Stimulated activated naive CD8-positive, alpha-beta T cell treated with anti-CD3 and anti-CD28 coated beads, Interleukin-15, Interleukin-2, amounts not matched to agents 100 ng/mL and 50 ng/mL, for 24 hours (primary cell): ENCODE results near the gene STX16.

Experiments
- H3K27ac Mint-ChIP-seq: one replicate; pipeline ENCODE4 v1.8.0; 2021; ENCODE audit warnings: mild to moderate bottlenecking, mixed read lengths
- H3K27me3 Mint-ChIP-seq: one replicate; pipeline ENCODE4 v1.8.0; 2021; ENCODE audit warnings: mixed read lengths
- H3K36me3 Mint-ChIP-seq: one replicate; pipeline ENCODE4 v1.8.0; 2021; ENCODE audit warnings: low read depth, mixed read lengths
- H3K4me1 Mint-ChIP-seq: one replicate; pipeline ENCODE4 v1.8.0; 2021; ENCODE audit warnings: low read depth, mixed read lengths
- H3K4me3 Mint-ChIP-seq: one replicate; pipeline ENCODE4 v1.8.0; 2021; ENCODE audit warnings: mild to moderate bottlenecking, mixed read lengths
- H3K9me3 Mint-ChIP-seq: one replicate; pipeline ENCODE4 v1.8.0; 2021; ENCODE audit warnings: mixed read lengths

Gene STX16

DNA sequence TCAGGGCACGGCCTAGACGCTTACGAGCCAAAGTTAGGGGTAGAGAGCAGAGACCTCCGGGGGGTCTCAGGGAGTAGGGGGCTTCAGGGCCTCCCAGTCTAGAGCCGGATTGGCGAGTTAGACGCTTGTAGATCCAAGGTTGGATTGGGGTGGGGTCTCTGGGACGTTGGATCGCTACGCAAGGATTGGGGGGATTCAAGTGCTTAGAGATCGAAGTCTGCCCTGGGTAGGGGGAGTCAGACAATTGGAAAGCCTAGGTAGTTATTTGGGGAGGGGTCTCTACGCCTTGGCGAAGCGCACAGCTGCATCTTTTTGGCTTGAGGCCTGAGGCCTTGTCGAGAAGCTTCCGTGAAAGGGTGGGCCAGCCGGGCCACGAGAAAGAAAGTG is 469 bp downstream of the STX16 start:
- H3K36me3 Mint-ChIP-seq: peaks cover 16% of the 10 kb centered on the region
- peaks cover 31% of the 10 kb centered on the region for H3K4me1 Mint-ChIP-seq
- no peaks in the 10 kb centered on the region for H3K9me3 Mint-ChIP-seq
- H3K27me3 Mint-ChIP-seq: no peaks in the 10 kb centered on the region
- H3K4me3 Mint-ChIP-seq: peak overlapping the region; percentile 99
- peak overlapping the region; percentile 98 for H3K27ac Mint-ChIP-seq

DNA sequence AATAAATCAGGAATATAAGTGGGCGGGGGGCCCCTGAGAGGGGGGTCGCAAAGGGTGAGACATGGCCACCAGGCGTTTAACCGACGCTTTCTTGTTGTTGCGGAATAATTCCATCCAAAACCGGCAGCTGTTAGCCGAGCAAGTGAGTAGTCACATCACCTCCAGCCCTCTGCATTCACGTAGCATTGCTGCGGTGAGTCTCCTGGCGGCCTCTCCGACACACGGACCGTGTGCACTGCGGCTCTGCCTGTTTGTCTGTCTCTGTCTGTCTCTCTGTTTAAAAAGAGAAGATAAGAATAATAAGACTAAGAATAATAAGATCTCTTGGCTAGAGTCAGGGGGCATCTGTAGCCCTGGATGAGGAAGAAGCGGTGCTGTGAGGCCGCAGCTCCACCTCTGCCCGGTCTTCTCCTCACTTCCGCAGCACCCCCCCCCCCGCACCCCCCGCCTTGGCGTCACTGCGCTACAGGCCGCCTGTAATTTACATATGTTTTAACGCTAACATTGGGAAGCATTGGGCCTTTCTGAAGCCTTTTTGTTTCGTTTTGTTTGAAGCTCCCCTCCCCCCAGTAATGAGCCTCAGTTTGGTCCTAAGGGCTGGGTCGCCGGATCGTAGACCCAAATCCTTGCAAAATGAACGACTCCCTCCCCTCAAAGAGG is 993 bp downstream of the STX16 start:
- peaks cover 21% of the 10 kb centered on the region for H3K36me3 Mint-ChIP-seq
- H3K4me3 Mint-ChIP-seq: peak overlapping the region; percentile 99
- no peaks in the 10 kb centered on the region for H3K27me3 Mint-ChIP-seq
- H3K27ac Mint-ChIP-seq: peak overlapping the region; percentile 98
- H3K9me3 Mint-ChIP-seq: no peaks in the 10 kb centered on the region
- peaks cover 36% of the 10 kb centered on the region for H3K4me1 Mint-ChIP-seq

DNA sequence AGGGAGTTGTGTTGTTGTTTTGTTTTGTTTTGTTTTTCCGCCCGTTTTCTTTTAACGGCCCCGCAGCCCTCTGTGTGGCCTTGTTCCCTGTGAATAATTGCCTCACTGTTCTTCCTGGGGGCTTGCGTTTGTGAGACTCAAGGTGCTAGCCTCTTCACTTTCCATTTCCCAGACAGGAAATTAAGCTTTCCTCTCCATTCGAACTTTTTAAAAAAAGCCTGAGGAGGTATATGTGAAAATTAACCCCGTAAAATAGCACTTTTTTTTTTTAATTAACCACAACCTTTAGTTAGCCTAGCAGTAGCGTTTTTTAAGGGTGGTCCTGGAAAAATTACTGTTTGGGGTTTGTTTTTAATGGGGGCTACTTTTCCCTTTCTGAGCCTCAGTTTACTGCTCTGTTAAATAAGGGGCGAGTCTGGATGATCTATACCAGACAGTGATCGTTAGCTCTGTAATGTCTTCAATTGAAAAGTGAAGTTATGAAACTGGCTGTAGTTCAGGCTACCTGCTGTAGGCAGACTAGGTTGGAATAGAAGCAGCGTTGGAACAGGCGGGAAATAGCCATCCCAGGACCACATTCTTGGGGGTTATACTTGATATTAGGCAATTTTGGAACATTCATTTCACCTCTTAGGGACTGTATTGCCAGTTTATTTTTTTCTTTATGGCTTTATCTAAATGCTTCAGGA is 1.7 kb downstream of the STX16 start:
- Mint-ChIP-seq H3K36me3 (peaks cover 25% of the 10 kb centered on the region), H3K4me3 (peak overlapping the region; percentile 99), H3K27me3 (no peaks in the 10 kb centered on the region), H3K9me3 (no peaks in the 10 kb centered on the region), H3K27ac (peak overlapping the region; percentile 98), H3K4me1 (peaks cover 43% of the 10 kb centered on the region)

DNA sequence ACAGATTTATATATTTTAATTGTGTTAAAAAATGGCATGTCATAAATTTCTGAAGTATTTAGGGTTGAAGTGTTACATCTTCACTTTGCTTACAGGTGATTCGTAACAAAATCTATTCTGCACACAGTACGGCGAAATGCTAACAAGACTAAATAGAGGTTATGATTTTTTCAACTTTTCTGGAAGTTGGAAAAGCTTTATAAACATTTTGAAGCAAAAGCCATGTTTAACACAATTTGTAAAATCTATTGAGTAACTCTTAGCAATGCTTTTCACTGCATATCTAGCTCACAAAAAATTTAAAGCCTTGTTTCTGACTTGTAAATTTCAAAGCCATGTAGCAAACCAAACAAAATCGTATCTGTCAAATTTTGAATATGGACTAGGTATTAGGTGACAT is 3.3 kb downstream of the STX16 start:
- Mint-ChIP-seq H3K4me3 (peak overlapping the region; percentile 99), H3K27me3 (no peaks in the 10 kb centered on the region), H3K4me1 (peaks cover 55% of the 10 kb centered on the region), H3K9me3 (no peaks in the 10 kb centered on the region), H3K36me3 (peaks cover 30% of the 10 kb centered on the region), H3K27ac (no peak overlapping the region)

DNA sequence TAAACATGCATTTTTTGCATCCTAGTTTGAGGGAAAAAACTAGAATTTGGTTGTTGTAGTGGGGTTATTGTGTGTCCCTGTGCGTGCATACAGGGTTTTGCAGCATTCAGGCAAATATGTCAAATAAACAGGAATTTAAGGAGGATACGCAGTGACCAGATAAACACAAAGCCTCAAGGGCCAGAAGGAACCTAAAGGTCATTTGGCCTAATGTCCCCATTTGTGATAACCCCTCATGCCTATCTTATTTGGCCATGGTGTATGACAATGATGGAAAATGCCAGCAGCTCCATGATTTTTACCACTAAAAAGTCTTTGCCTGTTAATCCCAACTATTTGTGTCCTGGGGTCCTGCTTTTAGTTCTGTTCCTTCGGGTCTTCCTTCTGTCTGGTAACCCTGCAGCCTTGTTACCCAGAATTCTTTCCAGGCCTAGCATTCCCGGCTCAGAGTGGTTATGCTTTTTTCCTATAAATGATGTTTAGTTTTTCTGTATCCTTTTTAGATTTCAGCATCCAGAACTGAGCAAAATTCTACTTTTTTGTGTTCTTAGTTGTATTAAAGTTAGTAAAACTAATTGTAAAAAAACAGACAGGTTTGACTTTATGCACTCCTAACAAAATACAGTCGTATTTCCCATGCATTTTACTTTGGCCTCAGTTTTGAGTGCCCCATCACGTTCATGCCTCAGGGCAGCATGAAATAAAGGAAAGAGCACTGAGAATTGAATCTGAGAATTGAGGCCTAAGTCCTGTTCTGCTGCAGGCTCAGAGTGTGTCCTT is 4.4 kb downstream of the STX16 start:
- Mint-ChIP-seq H3K36me3 (peaks cover 37% of the 10 kb centered on the region), H3K4me1 (peaks cover 67% of the 10 kb centered on the region)

DNA sequence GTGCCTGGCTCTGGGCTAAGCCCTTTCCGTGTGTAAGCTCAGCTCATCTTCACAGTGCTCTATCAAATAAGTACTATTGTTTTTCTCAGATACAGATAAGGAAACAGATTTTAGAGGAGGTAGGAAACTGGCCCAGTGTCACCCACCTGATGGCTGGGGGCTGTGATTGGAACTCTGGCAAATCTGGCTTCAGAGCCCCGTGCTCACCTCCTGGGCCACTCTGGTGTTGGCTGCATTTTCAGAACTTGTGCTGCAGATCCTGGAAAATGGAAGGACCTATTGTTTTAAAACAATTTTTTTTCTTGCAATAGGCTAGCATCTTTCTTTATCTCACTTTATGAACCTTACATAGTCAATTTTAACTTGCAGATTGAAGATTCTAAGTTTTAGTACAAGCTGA is 5.7 kb downstream of the STX16 start:
- Mint-ChIP-seq H3K4me3 (peak overlapping the region; percentile 55), H3K9me3 (no peaks in the 10 kb centered on the region), H3K36me3 (peaks cover 43% of the 10 kb centered on the region), H3K27me3 (no peaks in the 10 kb centered on the region), H3K27ac (peak overlapping the region; percentile 77), H3K4me1 (peaks cover 79% of the 10 kb centered on the region)

More for the DNA sequence above, 4.4 kb downstream of the STX16 start:
- Mint-ChIP-seq H3K4me3 (peak overlapping the region; percentile 55), H3K27me3 (no peaks in the 10 kb centered on the region), H3K27ac (peak overlapping the region; percentile 61), H3K9me3 (no peaks in the 10 kb centered on the region)

DNA sequence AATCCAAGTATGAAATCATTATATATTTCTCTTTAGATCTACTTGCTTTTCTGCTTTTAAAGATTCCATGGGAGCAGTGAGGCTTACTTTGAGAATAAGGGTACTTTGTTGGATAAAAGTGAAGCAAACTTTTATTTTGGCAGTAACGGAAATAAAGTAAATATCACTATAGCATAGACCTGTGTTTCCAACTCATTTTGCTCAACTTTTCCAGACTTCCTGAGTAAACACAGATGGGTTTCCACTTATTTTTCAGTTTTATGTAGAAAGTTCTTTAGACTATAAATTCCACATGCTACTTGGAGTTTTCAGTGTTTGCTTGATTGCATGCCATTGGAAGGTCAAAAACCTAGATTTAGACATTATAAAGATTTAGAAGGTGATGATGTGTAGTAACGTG is 6.2 kb downstream of the STX16 start:
- Mint-ChIP-seq H3K4me1 (peaks cover 83% of the 10 kb centered on the region), H3K27ac (peak overlapping the region; percentile 77), H3K9me3 (no peaks in the 10 kb centered on the region), H3K4me3 (peak overlapping the region; percentile 55), H3K27me3 (no peaks in the 10 kb centered on the region), H3K36me3 (peaks cover 47% of the 10 kb centered on the region)

DNA sequence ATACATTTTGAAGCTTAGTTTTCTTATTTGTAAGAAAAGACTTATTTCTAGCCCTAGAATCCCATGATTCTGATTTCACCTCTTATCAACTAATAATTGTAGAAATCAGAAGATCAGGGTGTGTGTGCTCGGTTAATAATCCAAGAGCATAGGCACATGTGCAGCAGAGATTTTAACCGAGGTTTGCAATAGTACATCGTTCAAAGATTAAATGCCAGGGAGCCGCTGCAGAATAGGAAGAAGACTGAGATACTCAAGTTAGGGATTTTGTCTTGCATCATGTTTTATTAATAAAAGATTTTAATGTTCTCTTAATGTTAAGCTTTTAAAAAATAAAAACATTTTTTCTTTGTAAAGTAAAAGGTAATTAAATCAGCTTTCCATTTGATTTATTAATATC is 6.9 kb downstream of the STX16 start:
- H3K27me3 Mint-ChIP-seq: no peaks in the 10 kb centered on the region
- H3K9me3 Mint-ChIP-seq: no peaks in the 10 kb centered on the region
- H3K27ac Mint-ChIP-seq: peak overlapping the region; percentile 77
- peaks cover 84% of the 10 kb centered on the region for H3K4me1 Mint-ChIP-seq
- H3K4me3 Mint-ChIP-seq: peak overlapping the region; percentile 55
- peaks cover 44% of the 10 kb centered on the region for H3K36me3 Mint-ChIP-seq

DNA sequence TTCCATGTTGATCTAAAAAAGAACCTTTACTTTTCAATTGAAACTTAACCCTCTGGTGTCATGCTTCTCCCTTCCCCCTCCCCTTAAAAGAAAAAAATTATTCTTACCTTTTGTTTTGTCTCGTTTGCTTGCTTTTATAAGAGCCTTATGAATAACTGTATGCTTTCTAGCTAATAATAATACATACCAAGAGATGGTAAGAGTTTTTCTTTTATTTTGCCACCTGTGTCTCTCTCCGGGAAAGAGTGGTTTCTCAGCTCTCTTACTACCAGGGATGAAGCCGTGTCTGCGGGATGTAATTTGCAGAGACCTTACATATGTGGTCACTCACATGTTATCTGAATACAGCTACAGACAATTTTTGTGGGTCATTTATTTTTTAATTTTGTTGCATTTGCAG is 7.7 kb downstream of the STX16 start:
- H3K4me1 Mint-ChIP-seq: peaks cover 81% of the 10 kb centered on the region

DNA sequence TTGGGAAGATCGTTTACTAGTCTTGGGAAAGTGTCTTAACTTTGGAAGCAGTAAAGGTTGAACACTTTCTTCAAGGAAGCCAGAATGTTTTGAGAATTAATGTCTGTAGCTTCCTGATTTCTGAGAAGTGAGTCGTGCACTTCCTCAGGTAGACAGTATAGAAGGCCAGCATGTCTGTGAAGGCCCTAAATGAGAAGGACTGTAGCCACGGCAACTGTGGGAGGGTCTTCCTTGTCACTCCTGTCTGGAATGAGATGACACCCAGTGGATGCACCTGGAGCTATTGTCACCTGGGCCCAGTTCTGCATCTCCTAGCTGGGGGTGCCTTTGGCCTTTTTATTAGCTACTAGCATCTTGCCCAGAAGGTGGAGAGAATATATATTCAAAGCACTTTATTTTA is 8.8 kb downstream of the STX16 start:
- no peaks in the 10 kb centered on the region for H3K27me3 Mint-ChIP-seq
- H3K4me1 Mint-ChIP-seq: peaks cover 91% of the 10 kb centered on the region
- peaks cover 51% of the 10 kb centered on the region for H3K36me3 Mint-ChIP-seq
- peak overlapping the region; percentile 72 for H3K4me3 Mint-ChIP-seq
- no peaks in the 10 kb centered on the region for H3K9me3 Mint-ChIP-seq
- peak overlapping the region; percentile 95 for H3K27ac Mint-ChIP-seq

More for the DNA sequence above, 7.7 kb downstream of the STX16 start:
- Mint-ChIP-seq H3K4me3 (peak overlapping the region; percentile 55), H3K27ac (peak overlapping the region; percentile 95), H3K36me3 (peaks cover 45% of the 10 kb centered on the region), H3K9me3 (no peaks in the 10 kb centered on the region), H3K27me3 (no peaks in the 10 kb centered on the region)

DNA sequence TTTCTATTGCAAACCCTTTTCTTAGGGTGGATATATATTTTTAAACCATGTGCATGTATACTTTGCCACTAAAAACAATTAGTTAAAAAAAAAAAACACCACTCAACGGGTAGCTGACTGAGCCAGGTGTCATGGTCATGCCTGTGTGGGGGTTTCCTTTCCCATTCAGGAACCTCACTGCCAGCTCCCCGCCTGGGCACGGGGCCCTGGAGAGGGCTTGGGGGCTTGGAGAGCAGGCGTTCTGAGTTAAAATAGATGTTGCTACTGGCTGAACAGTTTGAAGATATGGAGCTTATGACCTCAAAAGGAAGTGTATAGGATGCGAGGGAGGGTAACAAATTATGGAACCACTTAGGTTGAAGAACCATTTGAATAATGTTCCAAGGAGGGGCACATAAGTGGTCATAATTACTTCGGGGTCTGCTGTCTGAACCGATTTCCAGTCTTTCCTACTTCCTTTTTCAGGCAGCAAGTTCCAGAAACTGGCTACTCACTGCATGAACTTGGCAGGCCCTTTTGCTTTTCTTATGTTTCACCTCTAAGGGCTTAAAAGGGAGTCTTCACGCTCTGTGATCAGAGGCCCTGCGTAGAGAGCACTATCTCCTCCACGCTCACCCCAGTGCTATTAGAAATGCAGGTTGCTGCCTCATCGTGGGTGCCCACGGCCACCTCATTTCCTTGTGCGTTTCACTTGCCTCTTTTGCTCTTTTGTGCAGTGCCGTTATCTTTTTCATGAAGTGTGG is 9.9 kb downstream of the STX16 start:
- no peaks in the 10 kb centered on the region for H3K27me3 Mint-ChIP-seq
- H3K36me3 Mint-ChIP-seq: peaks cover 52% of the 10 kb centered on the region
- H3K4me1 Mint-ChIP-seq: peaks cover 86% of the 10 kb centered on the region
- peak overlapping the region; percentile 97 for H3K27ac Mint-ChIP-seq
- peak overlapping the region; percentile 75 for H3K4me3 Mint-ChIP-seq
- H3K9me3 Mint-ChIP-seq: no peaks in the 10 kb centered on the region

DNA sequence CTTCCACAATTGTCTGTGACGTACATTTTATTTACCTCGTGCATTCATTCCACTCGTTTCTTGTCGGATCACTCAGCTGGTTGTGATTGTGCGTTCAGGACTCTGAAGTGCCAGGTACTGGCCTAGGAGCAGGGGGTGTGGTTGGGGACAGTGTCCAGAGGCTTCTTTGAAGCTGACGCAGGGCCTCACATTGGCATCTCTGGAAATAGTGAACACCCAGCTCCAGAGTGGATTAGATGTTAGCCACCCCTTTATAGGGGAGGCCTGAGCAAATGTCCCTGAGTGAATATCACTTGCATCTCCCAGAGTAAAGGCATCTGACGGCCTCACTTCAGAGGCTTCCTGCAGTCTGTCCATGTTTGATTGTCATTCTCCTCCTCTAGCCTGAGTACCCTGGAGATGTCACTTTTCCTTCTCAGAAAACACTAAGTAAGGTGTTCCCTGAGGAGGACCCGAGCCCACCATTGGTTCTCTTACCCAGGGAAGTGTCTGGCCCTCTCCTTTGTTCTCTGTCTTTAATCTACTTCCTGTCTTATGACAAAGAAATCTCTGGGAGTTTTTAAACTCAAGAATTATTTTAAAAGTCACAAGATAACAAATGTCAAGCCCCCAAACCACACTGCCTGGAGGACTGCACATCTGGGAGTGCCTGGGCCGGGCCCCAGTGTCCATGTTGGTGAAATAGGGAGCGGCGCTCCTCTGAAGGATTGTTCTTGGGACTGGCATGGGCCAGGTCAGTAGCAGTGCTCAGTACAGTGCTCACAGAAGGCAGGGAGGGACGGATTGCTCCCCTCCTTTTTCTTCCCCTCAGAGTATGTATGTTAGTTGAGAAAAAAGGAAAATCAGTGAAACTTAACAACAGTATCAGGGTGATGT is 10.8 kb downstream of the STX16 start:
- H3K4me1 Mint-ChIP-seq: peaks cover 80% of the 10 kb centered on the region

DNA sequence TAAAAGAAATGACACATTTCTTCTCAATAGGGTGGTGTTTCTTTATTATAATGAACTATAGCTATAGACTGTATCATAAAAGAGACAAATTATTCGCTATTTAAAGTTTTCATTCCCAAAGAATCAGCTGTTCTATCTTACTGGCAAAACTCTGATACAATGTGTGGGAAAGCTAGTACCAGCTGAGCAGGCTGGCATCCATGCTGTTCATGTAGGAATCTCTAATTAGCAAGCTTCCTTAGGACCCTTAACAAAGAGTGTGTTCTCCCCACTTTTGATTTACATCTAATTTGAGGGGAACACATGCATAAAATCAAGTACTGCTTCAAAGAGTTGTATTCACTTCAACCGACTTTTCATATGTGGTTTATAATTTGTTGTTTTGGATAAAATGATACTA is 13.2 kb downstream of the STX16 start:
- H3K36me3 Mint-ChIP-seq: peaks cover 53% of the 10 kb centered on the region
- H3K27ac Mint-ChIP-seq: peak overlapping the region; percentile 49
- H3K9me3 Mint-ChIP-seq: no peaks in the 10 kb centered on the region
- no peaks in the 10 kb centered on the region for H3K27me3 Mint-ChIP-seq
- peaks cover 59% of the 10 kb centered on the region for H3K4me1 Mint-ChIP-seq
- H3K4me3 Mint-ChIP-seq: no peak overlapping the region

More for the DNA sequence above, 10.8 kb downstream of the STX16 start:
- no peaks in the 10 kb centered on the region for H3K9me3 Mint-ChIP-seq
- H3K4me3 Mint-ChIP-seq: peak overlapping the region; percentile 75
- peaks cover 52% of the 10 kb centered on the region for H3K36me3 Mint-ChIP-seq
- H3K27me3 Mint-ChIP-seq: no peaks in the 10 kb centered on the region
- H3K27ac Mint-ChIP-seq: peak overlapping the region; percentile 97

DNA sequence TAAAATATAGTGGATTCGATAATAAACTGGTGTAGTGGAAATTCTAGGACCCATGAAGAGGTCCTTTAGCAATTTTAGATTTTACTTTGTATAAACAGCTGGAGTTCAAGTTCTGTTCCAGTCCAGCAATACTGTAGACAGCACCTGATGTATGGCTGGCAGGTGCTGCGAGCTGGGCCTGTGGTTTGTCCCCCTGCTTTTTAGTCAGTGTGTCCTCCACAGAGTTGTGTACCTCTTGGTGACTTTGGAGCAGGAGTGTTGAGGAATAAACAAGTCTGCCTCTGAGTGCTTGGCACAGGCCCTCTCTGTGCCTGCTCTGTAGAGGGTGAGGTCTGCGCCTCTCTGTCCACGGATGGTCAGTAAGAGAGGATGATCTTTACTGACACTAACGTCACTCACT is 13.8 kb downstream of the STX16 start:
- no peak overlapping the region for H3K4me3 Mint-ChIP-seq
- H3K36me3 Mint-ChIP-seq: peaks cover 58% of the 10 kb centered on the region
- no peaks in the 10 kb centered on the region for H3K27me3 Mint-ChIP-seq
- H3K4me1 Mint-ChIP-seq: peaks cover 53% of the 10 kb centered on the region
- H3K27ac Mint-ChIP-seq: no peak overlapping the region
- H3K9me3 Mint-ChIP-seq: no peaks in the 10 kb centered on the region
